Duodenal mucosa (tissue), 2 donors: ENCODE data around the gene PRDX3.

Experiments
- H3K27ac ChIP-seq: one replicate; pipeline ENCODE4 v1.7.0; 2013; ENCODE audit warnings: low read depth, low read length
- H3K27me3 ChIP-seq, 2 donors: one replicate each; pipeline ENCODE4 v1.7.0; 2013; ENCODE audit warnings: low read length in 2 of 2, control low read depth in 1 of 2; ENCODE audit not compliant: insufficient read depth in 2 of 2, control insufficient read depth in 1 of 2
- H3K36me3 ChIP-seq, 2 donors: one replicate each; pipeline ENCODE4 v1.7.0; 2013; ENCODE audit warnings: low read length in 2 of 2, control low read depth in 1 of 2; ENCODE audit not compliant: insufficient read depth in 2 of 2, control insufficient read depth in 1 of 2
- H3K4me1 ChIP-seq, 2 donors: one replicate each; pipeline ENCODE4 v1.7.0; 2013; ENCODE audit warnings: low read length in 2 of 2, control low read depth in 1 of 2; ENCODE audit not compliant: insufficient read depth in 2 of 2, control insufficient read depth in 1 of 2
- H3K4me3 ChIP-seq, 2 donors: one replicate each; pipeline ENCODE4 v1.7.0; 2013; ENCODE audit warnings: low read length in 2 of 2, low read depth in 1 of 2
- H3K9ac ChIP-seq, 2 donors: one replicate each; pipeline ENCODE4 v1.7.0; 2013; ENCODE audit warnings: low read length in 2 of 2, low read depth in 1 of 2
- H3K9me3 ChIP-seq, 2 donors: one replicate each; pipeline ENCODE4 v1.7.0; 2013; ENCODE audit warnings: low read length in 2 of 2, control low read depth in 1 of 2; ENCODE audit not compliant: control insufficient read depth in 1 of 2

PRDX3 gene

GRCh38 chr10:119132521-119133345 is 45.9 kb downstream of the PRDX3 start:
- Histone ChIP-seq H3K27ac (no peak overlapping the region), H3K4me1 (peaks cover 0 to 5% of the 10 kb centered on the region in 2 donors), H3K4me3 (no peak overlapping the region), H3K36me3 (peaks cover 11 to 26% of the 10 kb centered on the region in 2 donors), H3K27me3 (no peaks in the 10 kb centered on the region), H3K9me3 (no peaks in the 10 kb centered on the region), H3K9ac (no peak overlapping the region)

GRCh38 chr10:119131512-119132240 is 46.9 kb downstream of the PRDX3 start:
- peak overlapping the region; percentile 27 to 51 for H3K9ac ChIP-seq
- H3K27ac ChIP-seq: no peak overlapping the region
- H3K4me3 ChIP-seq: peak overlapping the region; percentile 57 to 66
- no peaks in the 10 kb centered on the region for H3K9me3 ChIP-seq
- peaks cover 11 to 26% of the 10 kb centered on the region in 2 donors for H3K36me3 ChIP-seq
- no peaks in the 10 kb centered on the region for H3K27me3 ChIP-seq
- H3K4me1 ChIP-seq: peaks cover 0 to 5% of the 10 kb centered on the region in 2 donors

DNA sequence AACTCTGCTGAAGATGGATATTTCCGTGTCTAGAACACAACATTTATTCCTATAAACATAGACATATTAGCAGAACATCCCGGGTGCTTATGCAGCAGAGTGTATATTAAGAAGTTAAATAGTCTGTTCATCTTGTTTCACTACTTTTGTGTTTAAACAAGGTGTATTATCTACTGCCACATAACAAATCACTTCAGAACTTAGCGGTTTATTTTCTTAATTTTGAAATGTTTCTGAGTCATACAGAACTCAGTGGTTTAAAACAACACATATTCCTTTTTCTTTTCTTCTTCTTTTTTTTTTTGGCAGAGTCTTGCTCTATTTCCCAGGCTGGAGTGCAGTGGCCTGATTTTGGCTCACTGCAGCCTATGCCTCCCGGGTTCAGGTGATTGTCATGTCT is 48.9 kb downstream of the PRDX3 start:
- Histone ChIP-seq H3K36me3 (peaks cover 11 to 36% of the 10 kb centered on the region in 2 donors), H3K27ac (no peak overlapping the region)

DNA sequence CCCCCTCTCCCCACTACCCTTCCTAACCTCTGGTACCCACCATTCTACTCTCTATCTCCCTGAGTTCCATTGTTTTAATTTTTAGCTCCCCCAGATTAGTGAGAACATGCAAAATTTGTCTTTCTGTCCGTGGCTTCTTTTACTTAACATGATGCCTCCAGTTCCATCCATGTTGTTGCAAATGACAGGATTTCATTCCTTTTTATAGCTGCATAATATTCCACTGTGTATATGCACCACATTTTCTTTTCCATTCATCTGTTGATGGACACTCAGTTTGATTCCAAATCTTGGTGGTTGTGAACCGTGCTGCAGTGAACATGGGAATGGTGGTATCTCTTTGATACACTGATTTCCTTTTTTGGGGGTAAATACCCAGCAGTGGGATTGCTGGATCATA is 52.7 kb downstream of the PRDX3 start:
- Histone ChIP-seq H3K9me3 (no peaks in the 10 kb centered on the region), H3K36me3 (peaks cover 8 to 33% of the 10 kb centered on the region in 2 donors), H3K9ac (no peak overlapping the region), H3K4me1 (no peaks in the 10 kb centered on the region), H3K27ac (no peak overlapping the region), H3K4me3 (no peak overlapping the region), H3K27me3 (no peaks in the 10 kb centered on the region)

More for the DNA sequence above, 48.9 kb downstream of the PRDX3 start:
- no peak overlapping the region for H3K4me3 ChIP-seq
- H3K4me1 ChIP-seq: peaks cover 0 to 5% of the 10 kb centered on the region in 2 donors
- H3K9ac ChIP-seq: no peak overlapping the region
- H3K27me3 ChIP-seq: no peaks in the 10 kb centered on the region
- H3K9me3 ChIP-seq: no peaks in the 10 kb centered on the region

DNA sequence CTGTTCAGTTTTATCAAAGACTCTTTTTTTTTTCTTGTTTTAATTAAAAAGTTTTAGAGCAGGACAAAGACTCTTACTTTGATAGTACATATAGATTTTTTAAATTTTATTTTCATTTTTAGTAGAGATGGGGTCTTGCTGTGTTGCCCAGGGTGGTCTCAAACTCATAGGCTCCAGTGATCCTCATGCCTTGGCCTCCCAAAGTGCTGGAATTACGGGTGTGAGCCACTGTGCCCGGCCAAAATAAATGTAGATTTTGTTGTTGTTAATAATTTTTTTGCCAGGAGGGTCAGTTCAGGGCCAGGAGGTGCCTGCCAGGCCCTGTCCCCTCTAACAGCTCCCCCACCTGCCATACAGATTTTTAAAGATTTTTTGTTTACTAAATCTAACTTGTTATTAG is 57.7 kb downstream of the PRDX3 start:
- H3K36me3 ChIP-seq: peaks cover 0 to 37% of the 10 kb centered on the region in 2 donors
- H3K4me1 ChIP-seq: no peaks in the 10 kb centered on the region
- H3K4me3 ChIP-seq: no peak overlapping the region
- no peak overlapping the region for H3K9ac ChIP-seq
- H3K9me3 ChIP-seq: no peaks in the 10 kb centered on the region
- peak overlapping the region; percentile 14 for H3K27ac ChIP-seq
- H3K27me3 ChIP-seq: no peaks in the 10 kb centered on the region

DNA sequence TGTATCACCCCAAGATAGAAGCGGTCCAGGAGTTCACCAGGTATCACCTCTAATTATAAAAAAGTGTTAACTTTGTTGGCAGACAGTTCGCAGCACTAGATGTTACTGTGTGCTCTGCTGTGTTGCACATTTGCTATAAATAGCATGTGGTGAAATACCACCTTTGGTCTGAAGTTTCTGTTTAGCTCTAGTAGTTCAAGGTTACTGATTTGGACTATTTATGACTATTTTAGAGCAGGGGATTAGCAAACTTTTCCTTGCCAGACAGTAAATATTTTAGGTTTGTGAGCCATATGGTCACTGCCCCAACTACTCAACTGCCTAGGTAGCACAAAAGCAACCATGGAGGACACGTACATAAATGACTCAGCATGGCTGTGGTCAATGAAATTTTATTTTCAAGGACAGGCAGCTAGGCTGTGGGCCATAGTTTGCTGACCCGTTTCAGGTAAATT is 58.2 kb downstream of the PRDX3 start:
- Histone ChIP-seq H3K27ac (peak overlapping the region; percentile 14), H3K27me3 (no peaks in the 10 kb centered on the region), H3K9me3 (no peaks in the 10 kb centered on the region), H3K36me3 (peaks cover 0 to 36% of the 10 kb centered on the region in 2 donors), H3K4me1 (no peaks in the 10 kb centered on the region), H3K9ac (no peak overlapping the region), H3K4me3 (no peak overlapping the region)

DNA sequence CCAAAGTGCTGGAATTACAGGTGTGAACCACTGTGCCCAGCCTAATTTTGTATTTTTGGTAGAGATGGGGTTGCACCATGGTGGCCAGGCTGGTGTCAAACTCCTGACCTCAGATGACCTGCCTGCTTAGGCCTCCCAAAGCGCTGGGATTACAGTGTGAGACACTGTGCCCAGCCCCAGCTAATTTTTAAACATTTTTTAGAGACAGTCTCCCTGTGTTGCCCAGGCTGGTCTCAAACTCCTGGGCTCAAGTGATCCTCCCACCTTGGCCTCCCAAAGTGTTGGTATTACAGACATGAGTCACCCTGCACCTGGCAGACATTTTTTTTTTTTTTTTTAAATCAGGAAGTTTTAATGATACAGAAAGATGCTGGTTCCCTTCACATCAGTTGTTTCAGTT is 59.2 kb downstream of the PRDX3 start:
- H3K27me3 ChIP-seq: no peaks in the 10 kb centered on the region
- no peaks in the 10 kb centered on the region for H3K4me1 ChIP-seq
- no peak overlapping the region for H3K9ac ChIP-seq
- no peaks in the 10 kb centered on the region for H3K9me3 ChIP-seq
- H3K4me3 ChIP-seq: no peak overlapping the region
- peaks cover 0 to 31% of the 10 kb centered on the region in 2 donors for H3K36me3 ChIP-seq
- no peak overlapping the region for H3K27ac ChIP-seq

DNA sequence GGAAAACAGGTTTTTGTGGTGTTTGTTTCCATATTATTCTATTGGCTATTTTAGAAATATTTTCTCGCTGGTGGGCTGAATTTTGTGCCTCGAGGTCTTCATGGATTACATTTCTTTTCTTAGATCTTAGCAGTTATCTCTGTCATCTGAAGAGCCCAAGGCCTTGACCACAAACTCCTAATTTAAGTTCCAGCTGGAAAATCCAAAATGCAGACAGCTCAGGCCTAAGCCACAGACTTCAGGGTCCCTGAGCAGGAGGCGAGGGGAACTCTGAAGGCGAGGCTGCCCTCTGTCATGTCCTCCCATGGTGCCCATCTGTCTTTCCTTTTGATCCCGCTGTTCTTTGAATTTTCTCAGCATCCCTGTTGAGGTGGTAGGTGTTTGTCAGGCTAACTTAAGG is 60.4 kb downstream of the PRDX3 start:
- H3K27ac ChIP-seq: no peak overlapping the region
- H3K4me3 ChIP-seq: no peak overlapping the region
- H3K4me1 ChIP-seq: no peaks in the 10 kb centered on the region
- no peaks in the 10 kb centered on the region for H3K9me3 ChIP-seq
- no peaks in the 10 kb centered on the region for H3K27me3 ChIP-seq
- H3K9ac ChIP-seq: no peak overlapping the region
- H3K36me3 ChIP-seq: peaks cover 0 to 38% of the 10 kb centered on the region in 2 donors
